Amygdala (tissue), 56 donors: ENCODE results near the gene MRPS22.

Experiments
- DNase-seq, 56 donors: peaks; one replicate each; lab custom pipeline; 2025; lab: John Stamatoyannopoulos, UW

MRPS22 gene

DNA sequence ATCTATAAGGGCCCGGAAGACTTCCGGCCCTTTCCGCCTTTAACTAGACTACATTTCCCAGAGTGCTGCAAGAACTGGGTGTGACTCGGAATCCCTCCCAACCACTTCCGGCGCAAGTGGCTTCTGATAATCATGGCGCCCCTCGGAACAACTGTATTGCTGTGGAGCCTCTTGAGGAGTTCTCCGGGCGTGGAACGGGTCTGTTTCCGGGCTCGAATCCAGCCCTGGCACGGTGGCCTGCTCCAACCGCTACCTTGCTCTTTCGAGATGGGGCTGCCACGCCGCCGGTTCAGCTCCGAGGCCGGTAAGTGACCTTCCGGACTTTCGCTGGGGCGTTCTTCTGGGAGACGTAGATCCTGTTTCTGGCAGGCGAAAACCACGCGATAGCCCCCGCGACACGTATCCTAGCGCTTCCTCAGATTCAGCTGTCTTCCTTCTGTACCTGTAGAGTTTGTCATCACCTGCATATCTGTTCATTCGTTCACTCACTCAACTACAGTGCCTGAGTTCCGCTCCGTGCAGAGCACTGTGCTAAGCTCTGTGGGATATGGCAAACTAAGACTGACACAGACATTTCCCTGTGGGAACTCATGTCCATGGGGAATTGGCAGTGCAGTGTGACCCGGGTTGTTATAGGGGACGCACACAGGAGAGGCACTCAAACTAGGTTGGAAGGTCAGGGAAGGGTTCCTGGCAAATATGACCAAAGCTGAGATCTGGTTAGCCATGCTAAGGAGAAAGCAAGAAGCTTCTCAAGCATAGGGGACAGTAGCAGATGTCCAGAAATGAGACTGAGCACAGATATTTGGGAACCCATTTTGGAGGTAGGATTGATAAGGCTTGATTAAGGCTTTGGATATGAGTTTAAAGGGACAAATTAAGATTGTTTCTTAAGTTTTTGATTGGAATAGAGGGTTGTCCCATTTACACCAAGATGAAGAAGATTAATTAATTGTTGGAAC, at the start of gene MRPS22:
Gene MRPS22 (plus strand): TSS at position 126 of the 962 bp plus-strand sequence. CDS start 7 bp downstream, at position 133.
- DNase-seq, result peak in 55 of 56 donors; percentile 24 to 92 (median 77)

DNA sequence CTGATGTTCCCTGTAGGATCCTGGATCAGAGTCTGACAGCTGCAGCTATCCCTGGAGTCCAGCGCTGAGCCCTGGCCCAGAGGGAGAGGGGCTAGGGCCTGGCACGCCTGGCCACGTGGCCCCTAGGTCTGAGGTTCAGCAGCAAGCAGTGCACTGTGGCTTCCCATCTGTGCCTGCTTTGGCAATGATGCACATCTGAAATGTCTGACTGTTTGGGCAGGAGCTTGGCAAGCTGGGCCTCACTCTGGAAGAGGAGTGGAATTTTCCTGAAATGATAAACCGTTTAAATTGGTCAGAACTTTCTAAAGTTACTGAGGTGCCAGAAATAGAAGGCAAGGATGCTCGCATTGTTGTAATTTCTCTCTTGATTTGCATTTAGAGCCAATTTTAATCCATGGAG, 48.8 kb upstream of the MRPS22 start:
- DNase-seq, result peak in 2 of 56 donors; percentile 3 to 4

DNA sequence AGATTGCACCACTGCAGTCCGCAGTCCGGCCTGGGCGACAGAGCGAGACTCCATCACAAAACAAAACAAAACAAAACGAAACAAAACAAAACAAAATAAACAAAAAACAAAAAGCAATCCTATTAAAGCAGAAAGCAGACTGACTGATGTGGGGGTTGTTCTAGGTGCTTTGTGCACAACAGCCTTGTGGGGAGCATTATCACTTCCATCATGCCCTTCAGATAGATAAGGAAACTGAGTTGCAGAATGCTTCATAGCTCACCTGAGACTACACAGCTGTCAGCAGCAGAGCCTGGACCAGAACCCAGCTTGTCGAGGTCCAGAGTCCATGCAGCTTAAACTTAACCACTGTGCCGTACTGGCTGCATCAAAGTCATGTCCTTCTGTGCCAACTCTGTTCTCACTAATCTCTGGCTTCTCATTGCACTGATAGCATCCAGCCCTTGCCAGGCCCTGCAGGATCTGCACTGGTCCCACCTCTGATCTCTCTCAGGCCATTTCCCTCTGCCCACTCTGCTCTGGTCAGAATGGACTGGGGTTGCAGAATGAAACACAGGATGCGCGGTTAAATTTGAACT, 47.6 kb upstream of the MRPS22 start:
- DNase-seq, result no peak

DNA sequence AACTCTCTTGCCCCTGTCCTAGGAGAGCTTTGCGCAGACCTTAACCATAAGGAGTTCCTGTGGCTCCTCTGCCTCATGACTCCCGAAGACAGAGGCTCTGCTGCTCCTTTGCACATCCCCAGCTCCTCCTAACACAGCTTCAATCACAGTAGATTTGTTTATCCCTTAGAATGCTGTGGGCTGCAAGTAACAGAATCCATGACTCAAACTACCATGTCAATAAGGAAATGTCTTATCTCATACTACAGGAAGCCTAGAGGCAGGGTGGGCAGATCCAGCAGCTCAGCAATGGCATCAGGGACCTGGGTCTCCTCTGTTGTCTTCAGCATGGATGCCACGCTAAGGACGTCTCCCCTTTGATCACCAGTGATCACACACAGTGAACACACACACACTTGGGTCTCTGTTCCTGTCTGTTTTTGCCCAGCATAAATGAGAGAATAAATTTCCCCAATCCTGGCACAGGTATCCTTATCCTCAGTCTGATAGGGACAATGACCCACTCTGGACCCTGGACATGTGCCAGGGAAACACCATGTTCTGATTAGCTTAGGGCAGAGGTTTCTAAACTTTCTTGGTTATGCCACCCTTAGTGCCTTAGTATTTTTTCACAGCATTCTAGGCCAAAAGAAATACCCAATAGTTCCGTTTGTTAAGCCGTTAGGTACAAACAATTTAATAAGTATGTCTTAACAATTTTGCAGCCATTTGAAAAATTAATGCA, 46.1 kb upstream of the MRPS22 start:
- DNase-seq, result no peak

DNA sequence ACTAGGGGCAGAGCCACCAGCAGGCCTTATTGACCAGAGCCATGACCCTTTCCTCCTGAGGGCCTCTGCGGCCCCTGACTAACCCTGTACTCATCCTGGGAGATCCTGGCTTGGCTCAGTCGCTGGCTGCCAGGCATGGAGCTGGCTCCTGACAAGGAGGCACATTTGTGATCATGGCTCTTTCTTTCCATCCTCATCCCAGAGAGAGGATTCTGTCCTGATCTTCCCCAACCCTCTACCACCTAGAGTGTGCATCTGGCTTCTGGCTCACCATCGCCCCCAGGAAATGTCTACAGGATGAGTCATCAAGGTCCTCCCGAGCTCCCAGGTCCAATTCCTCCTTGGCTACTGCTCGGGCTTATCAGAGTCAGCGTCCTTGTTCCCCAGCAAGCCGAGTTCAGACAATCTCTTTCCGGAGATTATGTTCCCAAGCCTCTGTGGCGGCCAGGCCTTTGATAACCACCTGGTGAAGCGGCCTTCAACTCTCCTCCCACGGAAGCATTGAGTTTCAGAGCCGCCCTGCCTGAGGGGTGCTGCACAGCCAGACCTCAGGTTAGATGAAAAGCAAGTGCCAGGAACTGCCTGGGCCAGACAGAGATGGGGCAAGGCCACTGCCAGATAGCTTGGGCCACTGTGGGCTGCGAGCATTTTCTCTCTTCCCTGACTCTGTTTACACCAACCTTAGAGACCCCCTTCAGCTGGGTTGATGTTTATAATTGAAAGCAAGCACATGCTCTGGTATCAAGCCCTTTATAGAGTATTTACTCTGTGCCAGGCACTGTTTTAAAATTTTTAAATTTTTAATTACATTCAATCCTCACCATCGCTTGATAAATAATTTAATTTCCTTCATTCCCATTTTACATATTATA, 44.3 kb upstream of the MRPS22 start:
- no peak for DNase-seq

DNA sequence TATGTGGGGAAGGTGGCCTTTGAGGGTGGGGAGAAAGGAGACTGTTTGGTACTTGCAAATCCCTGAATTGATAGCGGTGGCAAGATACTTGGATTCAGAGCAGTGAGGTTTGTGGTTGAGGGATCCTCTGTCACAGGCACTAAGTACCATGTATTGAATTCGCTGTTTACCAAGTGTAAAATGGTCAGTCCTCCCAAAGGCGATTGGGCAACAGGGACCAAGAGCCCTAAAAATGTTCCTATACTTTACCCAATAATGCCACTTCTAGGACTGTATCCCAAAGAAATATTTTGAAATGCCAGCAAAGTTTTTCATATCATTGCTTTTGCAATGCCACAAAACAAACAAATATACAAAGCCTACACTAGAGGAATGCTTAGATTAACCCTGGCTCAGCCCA, 43.4 kb upstream of the MRPS22 start:
- DNase-seq, result no peak

DNA sequence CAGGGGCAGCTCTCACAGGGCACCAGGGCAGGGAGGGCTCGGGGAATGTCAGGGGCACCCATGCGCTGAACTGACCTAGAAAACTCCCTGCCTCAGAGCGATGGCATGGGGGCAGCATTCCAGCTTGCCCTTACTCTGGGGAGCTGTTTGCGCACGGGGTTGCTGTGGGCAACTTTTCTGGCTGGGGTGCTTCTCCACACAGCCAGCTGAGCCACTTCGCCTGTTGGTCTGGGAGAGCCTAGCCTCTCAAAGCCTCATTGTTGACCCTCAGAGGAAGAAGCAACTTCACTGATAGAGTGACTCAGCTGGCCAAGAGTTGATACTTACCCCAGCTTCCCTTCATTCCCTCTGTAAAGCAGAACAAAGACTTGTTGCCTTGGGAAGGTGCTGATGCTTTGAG, 42.6 kb upstream of the MRPS22 start:
- peak in 1 of 56 donors; percentile 14 for DNase-seq

DNA sequence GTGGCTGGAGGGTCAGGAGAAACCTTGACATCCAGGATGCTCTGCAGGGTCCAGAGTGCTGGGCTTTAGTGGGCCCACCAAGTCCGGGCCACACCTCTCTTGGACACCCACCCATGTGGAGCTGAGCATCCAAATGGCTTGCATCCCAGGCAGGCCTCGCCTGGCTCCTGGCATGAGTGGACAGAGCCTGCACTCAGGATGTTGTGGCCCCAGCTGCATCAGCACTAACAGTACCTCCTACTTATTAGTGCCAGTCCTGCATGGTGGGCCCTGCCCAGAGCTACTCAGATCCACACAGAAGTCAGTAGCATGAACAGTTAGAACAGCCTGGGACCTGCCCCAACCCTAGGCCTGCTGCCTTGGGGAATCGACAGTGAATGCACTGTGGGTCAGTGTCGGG, 42.2 kb upstream of the MRPS22 start:
- DNase-seq, result no peak

DNA sequence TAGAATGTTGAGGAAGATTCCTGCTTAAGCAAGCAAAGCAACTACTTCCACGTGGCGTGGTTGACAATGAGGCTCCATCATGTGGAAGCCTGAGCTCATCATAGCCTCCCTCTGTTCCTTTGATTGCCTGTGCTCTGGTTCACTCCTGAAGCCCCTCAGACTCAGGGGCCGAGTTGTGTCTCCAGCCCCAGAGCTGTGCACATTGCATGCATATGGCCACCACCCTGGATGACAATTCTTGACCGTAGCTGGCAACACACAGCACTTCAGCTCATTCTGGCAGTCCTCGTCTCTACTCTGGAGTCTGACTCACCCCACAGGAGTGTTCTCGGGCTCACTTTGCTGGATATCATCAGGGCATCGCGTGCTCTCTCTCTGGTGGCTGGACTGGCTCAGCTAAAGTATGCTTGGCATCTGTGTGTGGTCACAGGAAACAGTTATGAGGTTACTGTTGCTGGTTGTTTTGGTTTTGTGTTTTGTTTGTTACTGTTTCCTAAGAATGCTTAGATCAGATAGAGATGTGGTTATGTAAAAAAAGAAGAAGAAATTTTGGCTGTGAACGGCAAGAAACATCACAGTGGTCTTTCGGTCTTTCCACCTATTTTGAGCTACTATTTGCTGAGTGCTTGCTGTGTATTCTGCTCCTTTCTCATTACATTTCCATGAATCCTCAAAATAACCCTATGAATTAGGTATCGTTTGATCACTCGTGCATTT, 41.6 kb upstream of the MRPS22 start:
- DNase-seq, result no peak

DNA sequence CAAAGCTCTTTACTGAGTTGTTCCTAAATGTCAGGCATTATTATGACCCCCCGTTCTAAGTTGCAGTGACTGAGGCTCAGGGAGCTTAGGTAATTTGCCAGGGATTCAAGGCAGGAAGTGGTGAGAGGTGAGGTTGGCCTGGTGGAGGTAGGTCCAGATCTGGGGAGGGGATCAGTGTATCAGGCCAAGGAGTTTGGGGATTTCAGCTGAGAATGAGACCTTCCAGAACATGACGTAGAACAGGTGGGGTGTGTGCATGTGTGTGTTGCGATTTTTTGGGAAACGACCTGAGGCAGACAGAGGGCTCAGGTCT, 41.1 kb upstream of the MRPS22 start:
- DNase-seq, result no peak

DNA sequence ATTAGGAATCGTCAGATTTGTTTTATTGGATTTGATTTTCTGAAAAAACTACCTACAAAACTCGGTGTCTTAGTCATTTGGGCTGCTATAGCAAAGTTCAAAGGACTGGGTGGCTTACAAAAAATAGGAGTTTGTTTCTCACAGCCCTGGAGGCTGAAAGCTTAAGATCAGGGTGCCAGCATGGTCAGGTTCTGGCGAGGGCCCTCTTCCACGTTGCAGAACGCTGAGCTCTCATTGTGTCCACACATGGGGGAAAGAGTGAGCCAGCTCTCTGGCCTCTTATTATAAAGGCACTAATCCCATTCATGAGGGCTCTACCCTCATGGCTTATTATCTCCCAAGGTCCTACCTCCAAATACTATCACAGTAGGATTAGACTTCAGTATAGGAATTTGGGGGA, 40.6 kb upstream of the MRPS22 start:
- no peak for DNase-seq

DNA sequence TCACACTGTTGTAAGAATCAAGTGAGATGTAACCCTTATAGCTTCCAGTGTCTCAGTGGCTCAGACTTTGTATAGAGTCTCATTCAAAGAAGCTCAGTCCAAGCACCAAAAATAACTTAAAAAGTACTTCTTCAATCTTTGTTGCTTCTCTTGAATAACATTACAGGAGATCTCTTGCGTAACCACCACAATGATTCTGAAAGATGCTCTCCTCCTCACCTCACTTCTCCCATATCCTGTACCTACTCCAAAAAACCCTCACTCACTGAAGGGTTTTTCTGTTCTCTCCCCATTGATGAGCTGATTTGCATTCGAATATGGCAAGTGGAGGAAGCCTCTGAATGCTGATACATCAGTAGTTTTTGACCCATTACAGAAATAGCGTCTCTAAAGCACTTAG, 39.4 kb upstream of the MRPS22 start:
- DNase-seq, result no peak

DNA sequence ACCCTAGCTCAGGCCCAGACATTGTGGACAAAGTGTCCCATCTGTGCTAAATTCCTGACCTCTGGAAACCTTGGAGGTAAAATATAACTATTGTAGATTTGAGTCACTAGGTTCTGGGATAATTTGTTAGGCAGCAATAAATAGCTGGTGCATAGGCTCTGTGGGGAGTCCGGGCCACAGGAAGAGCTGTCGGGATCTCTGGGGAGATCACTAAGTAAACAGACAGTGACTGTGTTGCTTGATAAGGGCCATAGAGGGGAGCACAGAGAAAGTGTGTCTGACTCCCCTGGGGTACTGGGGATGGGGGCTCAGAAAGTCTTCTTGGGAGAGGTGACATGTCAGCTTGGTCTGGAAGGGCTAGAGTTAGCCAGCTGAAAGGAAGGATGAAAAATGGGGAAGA, 37.7 kb upstream of the MRPS22 start:
- DNase-seq, result no peak

DNA sequence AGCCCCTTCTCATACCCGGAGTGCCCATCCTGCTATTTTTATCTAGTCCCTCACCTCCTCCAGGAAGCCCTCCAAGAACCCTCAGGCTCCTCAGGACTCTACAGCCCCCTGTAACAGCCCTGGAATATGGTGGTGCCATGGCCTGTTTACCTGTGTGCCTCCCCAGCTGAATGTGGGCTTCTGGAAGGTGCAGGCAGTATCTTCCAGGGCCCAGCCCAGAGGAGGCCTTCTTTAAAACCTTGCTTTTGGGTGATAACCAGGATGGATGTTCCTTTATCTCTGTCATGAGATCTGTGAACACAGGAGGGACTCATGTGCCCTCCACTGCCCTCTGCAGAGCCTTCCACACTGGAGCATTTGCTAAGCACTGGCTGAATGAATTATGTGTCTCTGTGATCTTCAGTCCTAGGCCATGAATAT, 36.7 kb upstream of the MRPS22 start:
- no peak for DNase-seq

DNA sequence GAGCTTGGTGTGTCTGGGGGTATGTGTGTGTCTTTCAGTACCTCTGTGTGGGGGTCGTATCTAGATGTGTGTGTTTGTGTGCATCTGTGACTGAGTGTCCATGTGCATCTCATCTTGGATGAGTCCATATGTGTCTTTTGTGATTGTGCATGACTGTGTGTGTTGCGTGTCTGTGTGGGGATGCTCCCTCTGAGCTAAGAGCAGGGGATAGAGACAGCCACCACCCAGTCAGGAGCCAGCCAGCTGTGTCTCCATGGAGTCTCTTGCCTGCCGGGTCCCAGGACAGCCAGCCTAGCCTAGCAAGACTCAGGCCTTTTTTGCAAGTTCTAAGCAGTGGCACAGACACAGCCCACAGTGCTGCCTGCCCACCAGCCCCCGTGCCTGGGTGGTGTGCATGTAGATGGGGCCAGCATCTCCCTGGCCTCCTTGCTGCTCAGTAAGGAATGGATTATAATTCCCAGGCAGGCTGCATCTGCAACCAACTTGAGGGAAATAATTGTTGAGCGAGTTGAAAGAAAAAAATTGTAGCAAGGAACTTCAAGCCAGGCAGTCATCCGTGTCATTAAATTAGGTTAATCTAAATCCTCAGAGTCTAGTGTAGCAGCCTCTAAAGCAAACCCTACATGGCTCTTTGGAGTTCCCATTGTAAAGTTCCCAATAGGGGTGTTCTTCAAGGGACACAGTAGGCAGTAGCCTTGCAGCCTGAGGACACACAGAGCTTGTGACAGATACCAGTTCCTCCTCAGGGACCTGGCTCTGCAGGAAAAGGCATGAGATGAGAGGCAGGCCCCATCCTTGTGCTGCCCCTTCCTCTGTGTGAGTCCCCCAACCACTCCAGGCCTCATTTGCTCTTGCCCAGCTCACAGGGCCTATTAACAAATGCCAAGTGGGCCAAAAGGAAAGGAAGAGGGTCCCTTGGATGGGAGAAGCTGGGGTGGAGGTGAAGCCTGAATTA, 35.9 kb upstream of the MRPS22 start:
- DNase-seq, result no peak

DNA sequence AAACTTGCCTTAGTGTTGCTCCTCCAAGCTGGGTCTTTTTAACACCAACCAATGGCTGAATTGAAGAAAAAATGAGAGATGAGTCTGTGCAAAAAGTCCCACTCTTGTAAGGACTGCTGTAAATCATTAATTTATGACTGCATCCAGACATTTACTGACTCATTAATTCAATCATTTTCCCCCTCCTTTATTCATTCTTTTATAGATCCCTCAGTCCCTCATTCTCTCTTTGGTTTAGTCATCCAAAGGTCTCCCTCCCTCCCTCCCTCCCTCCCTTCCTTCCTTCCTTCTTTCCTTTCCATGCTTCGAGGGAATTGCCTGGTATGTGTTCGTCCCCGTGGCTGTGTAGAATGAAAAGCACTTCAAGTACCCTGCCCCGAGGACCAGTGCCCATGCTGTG, 35.3 kb upstream of the MRPS22 start:
- no peak for DNase-seq

DNA sequence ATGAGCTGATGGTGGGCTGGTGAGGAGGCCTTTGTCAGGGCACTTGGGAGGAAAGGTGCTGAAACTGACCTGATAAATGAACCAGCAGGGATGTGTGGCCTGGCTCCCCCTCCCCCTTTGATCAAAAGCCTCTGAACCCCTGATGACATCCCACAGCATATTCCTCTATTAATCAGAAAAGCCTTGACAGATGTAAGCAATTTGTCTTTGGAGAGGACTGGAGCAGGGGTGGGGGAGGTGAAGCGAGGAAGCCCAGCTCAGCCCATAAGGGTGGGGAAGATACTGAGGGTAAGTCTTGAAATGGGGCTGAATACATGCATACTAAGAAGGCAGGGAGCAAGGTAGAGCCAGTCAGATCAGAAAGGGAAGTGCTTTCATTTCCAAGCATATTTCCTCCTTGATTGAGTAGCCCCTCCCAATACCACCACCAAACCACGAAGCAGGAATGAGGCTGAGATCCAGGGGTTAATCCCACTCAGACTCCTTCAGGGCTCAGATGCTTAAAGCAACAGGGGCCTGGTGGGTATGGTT, 34.7 kb upstream of the MRPS22 start:
- DNase-seq, result no peak

DNA sequence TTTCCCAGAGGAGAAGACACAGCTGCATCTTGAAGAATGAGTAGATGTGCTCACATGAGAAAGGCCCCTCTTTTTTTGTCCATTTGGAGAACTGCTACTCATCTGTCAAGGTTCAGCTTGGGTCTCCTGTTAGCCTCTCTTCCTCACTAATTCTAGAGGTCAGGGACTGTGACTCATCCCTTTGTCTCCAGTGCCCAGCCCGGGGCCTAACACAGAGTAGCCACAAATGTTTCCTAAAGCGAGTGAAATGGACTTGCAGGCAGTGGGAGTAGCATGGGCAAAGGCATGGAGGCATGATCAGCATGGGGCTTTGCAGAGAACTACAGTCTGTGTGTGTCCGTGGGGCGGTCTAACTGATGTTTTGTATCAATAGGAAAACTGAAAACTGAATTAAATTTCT, 33.9 kb upstream of the MRPS22 start:
- DNase-seq, result no peak
